Memory B cell (primary cell): ENCODE measurements around the gene PSRC1.

ENCODE experiments used
- ATAC-seq: fragments of 150-1000 bp; cut with Tn5 transposase; 2 replicates; pipeline ENCODE4 v1.10.0; 2021; ENCODE audit warnings: low read depth, mild to moderate bottlenecking, moderate library complexity
- DNase-seq, 2 donors: peaks; one replicate each; pipeline ENCODE4 v3.0.0; 2022; ENCODE audit warnings: low spot score in 2 of 2
- H3K27ac Mint-ChIP-seq: one replicate; pipeline ENCODE4 v1.8.0; 2022; ENCODE audit warnings: mild to moderate bottlenecking, moderate library complexity, mixed read lengths
- H3K27me3 Mint-ChIP-seq: one replicate; pipeline ENCODE4 v1.8.0; 2022; ENCODE audit warnings: mixed read lengths
- H3K36me3 Mint-ChIP-seq: one replicate; pipeline ENCODE4 v1.8.0; 2022; ENCODE audit warnings: mild to moderate bottlenecking, mixed read lengths
- H3K4me1 Mint-ChIP-seq: one replicate; pipeline ENCODE4 v1.8.0; 2022; ENCODE audit warnings: mixed read lengths
- H3K4me3 Mint-ChIP-seq: one replicate; pipeline ENCODE4 v1.8.0; 2022; ENCODE audit warnings: mild to moderate bottlenecking, moderate library complexity, mixed read lengths
- H3K9me3 Mint-ChIP-seq: one replicate; pipeline ENCODE4 v1.8.0; 2022; ENCODE audit warnings: mixed read lengths

The PSRC1 gene

DNA sequence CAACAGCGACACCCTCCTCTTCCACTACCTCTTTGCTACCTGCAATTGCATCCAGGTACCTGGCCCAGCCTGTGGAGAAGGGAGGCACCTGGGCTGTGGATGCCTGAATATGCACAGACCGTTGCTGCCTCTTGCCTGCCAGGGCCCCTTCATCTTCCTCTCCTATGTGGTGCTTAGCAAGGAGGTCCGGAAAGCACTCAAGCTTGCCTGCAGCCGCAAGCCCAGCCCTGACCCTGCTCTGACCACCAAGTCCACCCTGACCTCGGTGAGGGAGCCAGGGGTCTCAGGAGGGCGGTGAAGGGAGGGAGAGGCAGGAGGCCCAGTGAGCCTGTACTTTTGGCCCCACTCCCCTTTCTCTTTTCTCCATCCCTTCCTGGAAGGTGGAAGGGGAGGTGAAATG is 11.5 kb downstream of the PSRC1 start:
- Mint-ChIP-seq H3K27ac (no peak overlapping the region), H3K27me3 (peaks cover 9% of the 10 kb centered on the region), H3K4me3 (no peak overlapping the region), H3K4me1 (no peaks in the 10 kb centered on the region), H3K9me3 (no peaks in the 10 kb centered on the region), H3K36me3 (no peaks in the 10 kb centered on the region)
- ATAC-seq (no peak), DNase-seq (no peak)

DNA sequence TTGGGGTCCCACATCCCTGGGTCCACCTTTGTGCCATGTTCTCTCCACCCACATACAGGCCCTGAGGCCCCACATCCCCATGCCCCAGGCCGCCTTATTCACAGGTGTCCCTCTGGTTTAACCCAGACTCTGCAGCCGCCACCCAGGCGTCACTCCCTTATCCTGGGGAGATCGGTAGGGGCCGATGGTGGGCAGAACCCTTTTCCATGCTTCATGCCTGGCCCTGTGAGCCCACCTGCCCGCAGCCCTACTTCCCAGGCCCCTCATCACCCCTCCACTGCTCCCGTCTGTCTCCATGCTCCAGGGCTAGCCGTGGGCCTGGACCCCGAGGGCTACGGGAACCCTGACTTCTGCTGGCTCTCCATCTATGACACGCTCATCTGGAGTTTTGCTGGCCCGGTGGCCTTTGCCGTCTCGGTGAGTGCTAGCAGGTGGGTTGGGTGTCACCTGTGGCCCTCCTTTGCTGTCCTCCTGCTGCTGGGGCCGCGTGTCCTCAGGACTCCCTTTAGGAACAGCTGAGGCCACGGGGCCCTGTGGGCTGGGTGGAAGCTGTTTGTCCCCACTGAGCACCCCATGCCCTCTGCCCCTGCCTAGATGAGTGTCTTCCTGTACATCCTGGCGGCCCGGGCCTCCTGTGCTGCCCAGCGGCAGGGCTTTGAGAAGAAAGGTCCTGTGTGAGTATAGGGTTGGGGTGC is 12.2 kb downstream of the PSRC1 start:
- no peak for DNase-seq
- ATAC-seq = no peak
- no peaks in the 10 kb centered on the region for H3K4me1 Mint-ChIP-seq
- no peaks in the 10 kb centered on the region for H3K36me3 Mint-ChIP-seq
- H3K27me3 Mint-ChIP-seq = peaks cover 9% of the 10 kb centered on the region
- H3K9me3 Mint-ChIP-seq = no peaks in the 10 kb centered on the region
- H3K4me3 Mint-ChIP-seq = no peak overlapping the region
- no peak overlapping the region for H3K27ac Mint-ChIP-seq

DNA sequence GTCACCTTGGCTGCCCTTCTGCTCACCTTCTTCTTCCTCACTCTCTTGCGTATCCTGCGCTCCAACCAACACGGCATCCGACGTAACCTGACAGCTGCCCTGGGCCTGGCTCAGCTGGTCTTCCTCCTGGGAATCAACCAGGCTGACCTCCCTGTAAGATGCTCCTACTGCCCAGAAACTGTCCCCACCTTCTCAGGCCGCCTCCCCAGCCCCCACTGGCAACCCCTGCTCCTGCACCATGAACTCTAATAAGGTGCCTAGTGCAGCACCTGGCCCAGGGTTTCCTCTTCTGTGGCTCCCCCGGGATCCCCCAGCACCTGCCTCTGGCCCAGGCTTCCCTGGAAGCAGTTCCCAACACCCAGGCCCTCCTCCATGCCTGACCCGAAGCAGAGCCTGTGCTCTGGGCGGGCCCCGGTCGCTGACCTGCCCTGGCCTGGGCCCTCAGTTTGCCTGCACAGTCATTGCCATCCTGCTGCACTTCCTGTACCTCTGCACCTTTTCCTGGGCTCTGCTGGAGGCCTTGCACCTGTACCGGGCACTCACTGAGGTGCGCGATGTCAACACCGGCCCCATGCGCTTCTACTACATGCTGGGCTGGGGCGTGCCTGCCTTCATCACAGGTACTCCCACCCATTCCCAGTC is 12.8 kb downstream of the PSRC1 start:
- no peak overlapping the region for H3K27ac Mint-ChIP-seq

DNA sequence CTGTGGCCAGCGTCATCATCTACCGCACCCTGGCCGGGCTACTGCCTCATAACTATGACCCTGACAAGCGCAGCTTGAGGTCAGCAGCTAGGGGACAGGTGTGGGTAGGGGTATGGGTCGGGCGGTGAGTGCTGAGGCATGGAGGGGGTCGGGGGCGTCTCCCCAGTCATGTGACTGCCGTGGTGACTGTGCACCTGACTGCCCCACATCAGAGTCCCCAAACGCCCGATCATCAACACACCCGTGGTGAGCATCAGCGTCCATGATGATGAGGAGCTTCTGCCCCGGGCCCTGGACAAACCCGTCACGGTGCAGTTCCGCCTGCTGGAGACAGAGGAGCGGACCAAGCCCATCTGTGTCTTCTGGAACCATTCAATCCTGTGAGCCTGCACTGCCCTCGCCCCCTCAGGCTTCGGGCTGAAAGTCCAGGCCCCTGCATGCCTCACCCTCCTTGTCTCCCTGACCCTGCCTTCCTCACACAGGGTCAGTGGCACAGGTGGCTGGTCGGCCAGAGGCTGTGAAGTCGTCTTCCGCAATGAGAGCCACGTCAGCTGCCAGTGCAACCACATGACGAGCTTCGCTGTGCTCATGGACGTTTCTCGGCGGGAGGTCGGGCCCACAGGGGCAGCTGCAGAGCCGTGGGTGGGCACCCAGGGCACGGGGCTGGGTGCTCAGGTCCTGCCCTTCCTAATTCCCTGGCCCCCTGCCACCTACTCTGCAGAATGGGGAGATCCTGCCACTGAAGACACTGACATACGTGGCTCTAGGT is 13.5 kb downstream of the PSRC1 start:
- Mint-ChIP-seq H3K4me3 (no peak overlapping the region), H3K9me3 (no peaks in the 10 kb centered on the region), H3K27ac (no peak overlapping the region), H3K4me1 (no peaks in the 10 kb centered on the region), H3K27me3 (peaks cover 9% of the 10 kb centered on the region), H3K36me3 (no peaks in the 10 kb centered on the region)
- DNase-seq (no peak), ATAC-seq (no peak)

More for the DNA sequence above, 12.8 kb downstream of the PSRC1 start:
- H3K9me3 Mint-ChIP-seq = no peaks in the 10 kb centered on the region
- H3K27me3 Mint-ChIP-seq = peaks cover 9% of the 10 kb centered on the region
- ATAC-seq (no peak), DNase-seq (no peak)
- no peak overlapping the region for H3K4me3 Mint-ChIP-seq
- H3K4me1 Mint-ChIP-seq = no peaks in the 10 kb centered on the region
- no peaks in the 10 kb centered on the region for H3K36me3 Mint-ChIP-seq

DNA sequence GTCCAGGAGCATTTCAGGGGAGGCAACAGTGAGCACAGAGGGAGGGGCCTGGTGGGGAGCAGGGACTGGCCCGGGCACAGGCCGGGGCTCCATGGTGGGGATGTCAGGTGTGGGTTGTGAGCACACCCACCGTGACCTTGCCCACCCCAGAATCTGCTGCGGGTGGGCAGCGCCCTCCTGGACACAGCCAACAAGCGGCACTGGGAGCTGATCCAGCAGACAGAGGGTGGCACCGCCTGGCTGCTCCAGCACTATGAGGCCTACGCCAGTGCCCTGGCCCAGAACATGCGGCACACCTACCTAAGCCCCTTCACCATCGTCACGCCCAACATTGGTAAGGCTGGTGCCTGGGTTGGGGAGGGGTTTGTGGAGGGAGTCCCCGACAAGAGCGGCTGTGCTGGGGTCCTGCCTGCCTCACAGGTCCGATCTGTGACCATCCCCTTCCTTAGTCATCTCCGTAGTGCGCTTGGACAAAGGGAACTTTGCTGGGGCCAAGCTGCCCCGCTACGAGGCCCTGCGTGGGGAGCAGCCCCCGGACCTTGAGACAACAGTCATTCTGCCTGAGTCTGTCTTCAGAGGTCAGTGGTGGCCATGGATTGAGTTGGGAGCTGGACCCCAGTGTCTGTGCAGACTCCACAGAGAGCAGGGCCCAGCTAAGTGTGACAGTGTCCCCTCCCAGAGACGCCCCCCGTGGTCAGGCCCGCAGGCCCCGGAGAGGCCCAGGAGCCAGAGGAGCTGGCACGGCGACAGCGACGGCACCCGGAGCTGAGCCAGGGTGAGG is 14.3 kb downstream of the PSRC1 start:
- DNase-seq (no peak), ATAC-seq (no peak)
- H3K9me3 Mint-ChIP-seq = no peaks in the 10 kb centered on the region
- H3K4me1 Mint-ChIP-seq = peaks cover 2% of the 10 kb centered on the region
- H3K36me3 Mint-ChIP-seq = no peaks in the 10 kb centered on the region
- H3K27ac Mint-ChIP-seq = no peak overlapping the region
- H3K27me3 Mint-ChIP-seq = peaks cover 8% of the 10 kb centered on the region
- no peak overlapping the region for H3K4me3 Mint-ChIP-seq

DNA sequence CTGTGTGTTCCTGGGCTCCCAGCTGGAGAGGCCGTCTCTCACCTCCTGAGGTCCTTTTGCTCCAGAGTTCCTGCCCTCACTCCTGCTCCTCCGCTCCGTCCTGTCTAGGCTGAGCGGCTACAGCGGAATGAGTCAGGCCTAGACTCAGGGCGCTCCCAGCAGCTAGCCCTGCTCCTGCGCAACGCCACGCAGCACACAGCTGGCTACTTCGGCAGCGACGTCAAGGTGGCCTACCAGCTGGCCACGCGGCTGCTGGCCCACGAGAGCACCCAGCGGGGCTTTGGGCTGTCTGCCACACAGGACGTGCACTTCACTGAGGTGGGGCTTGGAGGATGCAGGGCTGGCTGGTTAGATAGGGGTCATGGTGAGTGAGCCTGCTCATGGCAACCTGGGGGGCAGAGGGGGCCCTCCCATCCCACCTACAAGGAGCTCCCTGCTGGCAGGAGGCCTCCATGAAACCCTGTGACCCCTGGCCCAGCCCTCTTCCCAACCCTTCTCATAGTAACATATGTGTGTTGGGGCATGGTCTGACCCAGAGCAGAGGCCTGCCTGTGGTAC is 15.1 kb downstream of the PSRC1 start:
- Mint-ChIP-seq H3K4me3 (no peak overlapping the region), H3K4me1 (peaks cover 4% of the 10 kb centered on the region), H3K27ac (peak overlapping the region; percentile 71), H3K9me3 (no peaks in the 10 kb centered on the region), H3K27me3 (peaks cover 10% of the 10 kb centered on the region), H3K36me3 (no peaks in the 10 kb centered on the region)
- ATAC-seq (no peak), DNase-seq (no peak)

DNA sequence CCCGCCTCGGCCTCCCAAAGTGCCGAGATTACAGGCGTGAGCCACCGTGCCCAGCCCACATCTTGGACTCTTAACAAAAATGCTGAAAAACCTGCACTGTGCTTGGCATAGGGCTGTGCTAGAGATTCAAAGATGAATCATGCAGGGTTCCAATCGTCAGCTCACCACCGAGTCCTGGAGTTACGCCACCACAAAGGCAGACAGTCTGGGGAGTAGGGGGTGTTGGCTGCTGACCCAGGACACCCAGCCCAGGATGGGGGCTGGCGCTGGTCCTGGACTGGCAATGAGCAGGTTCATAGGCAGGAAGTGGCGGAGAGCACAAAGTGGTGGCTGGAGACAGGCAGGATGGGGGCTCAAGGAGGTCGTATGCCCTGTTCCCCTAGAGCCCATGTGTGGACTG is 16.0 kb downstream of the PSRC1 start:
- no peaks in the 10 kb centered on the region for H3K9me3 Mint-ChIP-seq
- H3K36me3 Mint-ChIP-seq = no peaks in the 10 kb centered on the region
- ATAC-seq (no peak), DNase-seq (no peak)
- no peak overlapping the region for H3K27ac Mint-ChIP-seq
- H3K4me1 Mint-ChIP-seq = peaks cover 4% of the 10 kb centered on the region
- H3K27me3 Mint-ChIP-seq = peaks cover 9% of the 10 kb centered on the region
- H3K4me3 Mint-ChIP-seq = no peak overlapping the region

DNA sequence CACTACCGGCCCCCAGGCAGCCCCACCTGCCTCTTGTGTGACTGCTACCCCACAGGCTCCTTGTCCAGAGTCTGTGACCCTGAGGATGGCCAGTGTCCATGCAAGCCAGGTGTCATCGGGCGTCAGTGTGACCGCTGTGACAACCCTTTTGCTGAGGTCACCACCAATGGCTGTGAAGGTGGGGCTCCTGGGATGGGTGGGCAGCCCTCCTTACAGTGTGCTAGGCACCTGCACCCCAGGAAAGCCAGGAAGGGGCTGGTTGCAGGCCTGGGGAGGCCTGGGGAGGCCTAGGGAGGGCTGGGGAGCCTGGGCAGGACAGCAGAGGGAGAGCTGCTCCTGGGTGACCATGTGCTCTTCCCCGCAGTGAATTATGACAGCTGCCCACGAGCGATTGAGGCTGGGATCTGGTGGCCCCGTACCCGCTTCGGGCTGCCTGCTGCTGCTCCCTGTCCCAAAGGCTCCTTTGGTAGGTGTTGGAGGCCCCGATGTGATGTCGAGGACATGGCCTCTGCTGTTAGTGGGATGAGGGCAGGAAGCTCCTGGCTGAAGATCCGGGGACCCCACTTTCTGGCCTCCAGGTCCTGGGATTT is 17.1 kb downstream of the PSRC1 start:
- DNase-seq = no peak
- ATAC-seq = no peak
- Mint-ChIP-seq H3K4me3 (no peak overlapping the region), H3K27ac (no peak overlapping the region), H3K36me3 (no peaks in the 10 kb centered on the region), H3K27me3 (peaks cover 7% of the 10 kb centered on the region), H3K9me3 (no peaks in the 10 kb centered on the region), H3K4me1 (peaks cover 4% of the 10 kb centered on the region)

DNA sequence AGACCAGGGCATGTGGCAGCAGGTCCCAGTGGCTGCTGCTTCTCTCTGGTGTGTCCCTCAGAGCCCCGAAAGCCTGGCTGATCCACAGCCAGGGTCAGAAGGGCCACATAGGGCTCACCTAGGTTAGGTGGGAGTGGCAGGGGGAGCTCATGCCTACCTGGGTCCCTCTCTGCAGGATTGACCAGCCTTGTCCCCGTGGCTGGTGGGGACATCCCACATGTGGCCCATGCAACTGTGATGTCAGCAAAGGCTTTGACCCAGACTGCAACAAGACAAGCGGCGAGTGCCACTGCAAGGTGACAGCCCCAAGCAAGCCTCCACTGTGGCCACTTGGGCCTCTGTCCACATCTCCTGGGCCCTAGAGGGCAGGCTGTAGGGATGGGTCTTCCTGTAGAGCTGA is 17.9 kb downstream of the PSRC1 start:
- no peaks in the 10 kb centered on the region for H3K9me3 Mint-ChIP-seq
- DNase-seq (no peak), ATAC-seq (no peak)
- peaks cover 5% of the 10 kb centered on the region for H3K27me3 Mint-ChIP-seq
- H3K4me1 Mint-ChIP-seq = peaks cover 4% of the 10 kb centered on the region
- H3K4me3 Mint-ChIP-seq = no peak overlapping the region
- H3K27ac Mint-ChIP-seq = no peak overlapping the region
- H3K36me3 Mint-ChIP-seq = no peaks in the 10 kb centered on the region

DNA sequence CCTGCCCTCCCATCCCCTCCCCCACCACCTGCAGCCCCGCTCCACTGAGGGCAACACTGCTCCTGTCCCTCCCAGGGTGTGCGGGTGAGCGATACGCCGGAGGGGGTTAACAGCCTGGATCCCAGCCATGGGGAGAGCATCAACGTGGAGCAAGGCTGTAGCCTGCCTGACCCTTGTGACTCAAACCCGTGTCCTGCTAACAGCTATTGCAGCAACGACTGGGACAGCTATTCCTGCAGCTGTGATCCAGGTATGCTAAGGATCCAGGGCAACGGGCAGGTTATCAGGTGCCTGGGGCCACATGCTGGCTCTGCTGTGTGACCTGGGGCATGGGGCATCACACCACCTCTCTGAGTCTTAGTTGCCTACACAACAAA is 18.6 kb downstream of the PSRC1 start:
- no peak for DNase-seq
- Mint-ChIP-seq H3K4me3 (no peak overlapping the region), H3K9me3 (no peaks in the 10 kb centered on the region), H3K36me3 (no peaks in the 10 kb centered on the region), H3K27me3 (peaks cover 5% of the 10 kb centered on the region), H3K27ac (no peak overlapping the region), H3K4me1 (peaks cover 4% of the 10 kb centered on the region)
- no peak for ATAC-seq

DNA sequence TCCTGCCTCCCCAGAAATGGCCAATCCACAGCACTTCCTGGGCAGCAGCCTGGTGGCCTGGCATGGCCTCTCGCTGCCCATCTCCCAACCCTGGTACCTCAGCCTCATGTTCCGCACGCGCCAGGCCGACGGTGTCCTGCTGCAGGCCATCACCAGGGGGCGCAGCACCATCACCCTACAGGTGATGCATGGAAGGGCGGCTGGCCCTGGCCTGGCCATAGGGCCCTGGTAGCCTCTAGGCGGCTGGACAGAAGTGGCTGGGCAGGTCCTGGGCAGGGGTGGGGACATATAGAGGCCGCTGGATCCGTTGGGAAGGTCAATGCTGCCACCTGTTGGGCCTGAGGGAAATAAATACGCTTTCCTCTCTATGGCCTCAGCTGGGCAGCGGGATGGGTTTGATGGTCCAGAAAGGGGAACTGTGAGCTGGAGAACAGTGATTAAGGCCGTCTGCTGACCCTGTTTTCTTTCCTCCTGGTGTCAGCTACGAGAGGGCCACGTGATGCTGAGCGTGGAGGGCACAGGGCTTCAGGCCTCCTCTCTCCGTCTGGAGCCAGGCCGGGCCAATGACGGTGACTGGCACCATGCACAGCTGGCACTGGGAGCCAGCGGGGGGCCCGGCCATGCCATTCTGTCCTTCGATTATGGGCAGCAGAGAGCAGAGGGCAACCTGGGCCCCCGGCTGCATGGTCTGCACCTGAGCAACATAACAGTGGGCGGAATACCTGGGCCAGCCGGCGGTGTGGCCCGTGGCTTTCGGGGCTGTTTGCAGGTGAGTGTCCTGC is 19.2 kb downstream of the PSRC1 start:
- peaks cover 4% of the 10 kb centered on the region for H3K4me1 Mint-ChIP-seq
- peak; percentile 66 to 77 for DNase-seq
- no peaks in the 10 kb centered on the region for H3K9me3 Mint-ChIP-seq
- peaks cover 5% of the 10 kb centered on the region for H3K27me3 Mint-ChIP-seq
- H3K36me3 Mint-ChIP-seq = no peaks in the 10 kb centered on the region
- peak; percentile 94 for ATAC-seq
- no peak overlapping the region for H3K4me3 Mint-ChIP-seq
- H3K27ac Mint-ChIP-seq = no peak overlapping the region

DNA sequence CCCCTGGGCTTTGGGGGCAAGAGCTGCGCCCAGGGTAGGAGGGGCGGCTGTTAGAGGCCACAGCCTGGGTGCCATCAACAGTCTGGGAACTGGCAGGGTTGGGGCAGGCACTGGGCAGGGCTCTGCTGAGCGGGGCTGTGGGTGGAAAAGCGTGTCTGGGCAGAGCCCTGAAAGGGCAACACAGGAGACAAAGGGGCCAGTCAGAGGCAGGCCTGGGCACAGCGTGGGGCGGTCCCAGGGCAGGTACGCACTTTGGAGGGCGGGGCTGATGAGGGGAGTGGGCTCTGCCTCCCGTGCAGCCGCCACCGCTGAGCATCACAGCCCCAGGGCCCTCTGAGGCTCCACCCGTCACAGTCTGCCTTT is 19.7 kb downstream of the PSRC1 start:
- no peak overlapping the region for H3K4me3 Mint-ChIP-seq
- no peaks in the 10 kb centered on the region for H3K9me3 Mint-ChIP-seq
- no peak for DNase-seq
- peaks cover 4% of the 10 kb centered on the region for H3K4me1 Mint-ChIP-seq
- peaks cover 5% of the 10 kb centered on the region for H3K27me3 Mint-ChIP-seq
- ATAC-seq = peak; percentile 10
- H3K36me3 Mint-ChIP-seq = no peaks in the 10 kb centered on the region
- H3K27ac Mint-ChIP-seq = no peak overlapping the region
